ENCODE measurements around the gene TSPAN31.
A peak's percentile ranks its signal among the peaks of the same experiment; 100 is the strongest.

The TSPAN31 gene

DNA sequence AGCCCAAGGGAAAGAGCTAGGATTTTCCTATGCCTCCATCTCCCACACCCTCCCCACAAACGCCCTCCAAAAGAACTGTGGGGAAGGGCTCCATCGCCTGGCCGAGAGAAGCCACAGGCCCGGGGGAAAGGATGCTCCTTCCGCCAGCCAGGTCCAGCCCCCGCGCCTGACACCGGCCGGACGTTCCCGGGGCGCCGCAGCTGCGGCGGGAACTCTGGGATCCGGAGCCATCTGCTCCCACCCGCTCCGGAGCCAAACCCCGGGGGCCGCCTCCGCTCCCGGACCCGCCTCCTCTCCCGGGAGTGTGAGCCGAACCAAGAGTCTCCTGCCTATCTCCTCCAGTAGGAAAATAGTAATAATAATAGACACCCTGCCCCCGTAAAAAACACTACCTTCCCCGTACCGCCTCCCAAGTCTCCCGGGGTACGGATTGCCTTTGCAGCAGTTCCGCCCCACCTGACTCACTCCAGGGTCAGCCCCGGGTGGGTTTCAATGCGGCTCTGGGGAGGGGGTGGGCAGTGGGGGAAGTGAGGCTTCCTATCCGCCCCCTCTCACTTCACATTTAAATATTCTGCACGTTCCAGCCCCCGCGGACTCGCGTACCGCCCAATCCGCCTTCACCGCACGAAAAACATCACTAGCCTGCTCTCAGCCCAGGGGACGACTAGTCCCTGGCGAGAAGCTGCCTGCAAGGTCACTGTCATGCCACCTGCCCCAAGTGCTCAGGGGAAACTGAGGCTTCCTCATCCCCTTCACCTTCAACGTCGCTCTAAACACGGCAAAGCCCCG, 8.7 kb upstream of the TSPAN31 start:
- no peak for DNase-seq (ENCODE audit: low read depth)

DNA sequence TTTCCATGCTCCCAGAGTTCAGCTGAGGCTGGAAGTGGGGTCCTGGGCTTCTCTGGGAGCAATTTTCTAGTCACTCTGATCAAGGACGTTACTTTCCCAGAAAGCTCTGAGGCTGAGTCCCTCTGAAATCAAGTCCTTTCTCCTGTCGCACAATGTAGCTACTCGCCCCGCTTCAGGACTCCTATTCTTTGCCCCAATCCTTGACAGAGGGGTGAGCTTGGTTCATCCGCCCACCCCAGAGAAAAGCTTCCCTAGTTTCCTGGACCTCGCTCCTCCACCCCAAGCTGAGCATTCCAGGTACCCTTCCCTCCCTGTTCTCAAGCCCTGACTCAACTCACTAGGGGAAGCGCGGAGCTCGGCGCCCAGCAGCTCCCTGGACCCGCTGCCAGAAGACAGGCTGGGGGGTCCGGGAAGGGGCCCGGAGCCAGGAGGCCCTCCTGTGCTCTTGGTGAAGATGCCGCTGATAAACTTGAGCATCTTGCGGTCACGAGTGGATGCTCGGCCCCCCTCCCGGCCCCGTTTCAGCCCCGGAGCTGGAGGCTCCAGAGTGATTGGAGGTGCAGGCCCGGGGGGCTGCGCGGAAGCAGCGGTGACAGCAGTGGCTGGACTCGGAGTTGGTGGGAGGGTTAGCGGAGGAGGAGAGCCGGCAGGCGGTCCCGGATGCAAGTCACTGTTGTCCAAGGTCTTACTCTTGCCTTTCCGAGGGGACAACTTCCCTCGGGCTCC, 7.9 kb upstream of the TSPAN31 start:
- DNase-seq (ENCODE audit: low read depth) = no peak

DNA sequence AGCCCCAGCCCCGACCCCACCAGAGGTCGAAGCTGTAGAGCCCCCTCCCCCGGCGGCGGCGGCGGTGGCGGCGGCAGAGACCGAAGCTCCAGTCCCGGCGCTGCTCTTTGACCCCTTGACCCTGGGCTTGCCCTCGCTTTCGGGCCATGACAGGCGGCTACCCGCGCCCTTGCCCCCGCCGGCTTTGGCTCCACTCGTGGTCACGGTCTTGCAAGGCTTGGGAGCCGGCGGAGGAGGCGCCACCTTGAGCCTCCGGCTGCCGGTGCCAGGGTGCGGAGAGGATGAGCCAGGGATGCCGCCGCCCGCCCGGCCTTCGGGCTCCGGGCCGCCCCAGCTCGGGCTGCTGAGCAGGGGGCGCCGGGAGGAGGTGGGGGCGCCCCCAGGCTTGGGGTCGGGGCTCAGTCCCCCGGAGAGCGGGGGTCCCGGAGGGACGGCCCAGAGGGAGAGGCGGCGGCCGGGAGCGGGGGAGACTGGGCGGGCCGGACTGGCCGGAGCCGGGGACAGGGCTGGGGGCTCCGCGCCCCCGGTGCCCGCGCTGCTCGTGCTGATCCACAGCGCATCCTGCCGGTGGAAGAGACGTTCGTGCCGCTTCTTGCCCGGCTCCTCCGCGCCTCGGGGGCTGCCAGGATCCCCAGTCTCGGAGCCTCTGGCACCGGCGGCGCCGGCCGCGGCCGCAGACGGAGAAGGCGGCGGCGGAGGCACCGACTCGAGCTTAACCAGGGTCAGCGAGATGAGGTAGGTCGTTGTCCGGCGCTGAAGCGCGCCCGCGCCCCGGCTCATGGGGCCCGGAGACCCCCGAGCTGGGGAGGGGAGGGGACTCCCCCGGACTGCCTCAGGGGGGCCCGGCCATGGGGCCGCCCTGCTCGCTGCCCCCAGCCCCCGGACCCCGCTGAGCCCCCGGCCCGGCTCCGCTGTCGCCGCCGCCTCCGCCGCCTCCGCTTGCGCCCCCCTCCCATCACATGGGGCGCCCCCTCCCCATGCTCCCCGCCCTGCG, 7.1 kb upstream of the TSPAN31 start:
- no peak for DNase-seq (ENCODE audit: low read depth)

DNA sequence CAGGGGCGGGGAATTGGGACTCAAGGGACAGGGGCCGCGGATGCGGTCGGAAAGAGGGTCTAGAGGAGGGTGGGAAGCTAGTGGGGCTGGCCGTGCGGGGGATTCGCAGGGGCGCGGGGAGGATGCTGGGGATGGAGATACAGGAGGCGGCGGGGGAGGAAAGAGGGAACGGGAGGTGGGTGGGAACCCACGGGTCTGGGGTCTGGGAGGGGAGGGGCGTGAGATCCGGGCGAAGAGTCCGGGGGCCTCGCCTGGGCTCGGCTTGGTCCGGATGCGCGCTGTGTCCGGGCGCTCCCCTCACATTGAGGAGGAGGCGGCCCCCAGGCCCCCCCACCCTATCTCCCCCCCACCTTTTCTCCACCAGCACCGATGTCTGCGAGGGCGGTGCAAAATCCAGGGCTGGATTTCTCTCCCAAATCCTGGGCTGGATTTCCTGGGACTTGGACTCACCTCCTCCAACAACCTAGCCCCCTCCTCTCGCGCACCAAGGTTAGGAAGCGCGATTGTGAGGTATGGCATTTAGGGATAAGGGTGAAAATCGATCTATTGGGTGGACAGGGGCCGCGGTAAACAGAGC, 6.1 kb upstream of the TSPAN31 start, which contains the start of gene AGAP2:
Gene AGAP2 (minus strand): TSS at position 82 of the 577 bp plus-strand sequence. CDS start 496 bp downstream, outside the sequence.
- DNase-seq (ENCODE audit: low read depth) = no peak

DNA sequence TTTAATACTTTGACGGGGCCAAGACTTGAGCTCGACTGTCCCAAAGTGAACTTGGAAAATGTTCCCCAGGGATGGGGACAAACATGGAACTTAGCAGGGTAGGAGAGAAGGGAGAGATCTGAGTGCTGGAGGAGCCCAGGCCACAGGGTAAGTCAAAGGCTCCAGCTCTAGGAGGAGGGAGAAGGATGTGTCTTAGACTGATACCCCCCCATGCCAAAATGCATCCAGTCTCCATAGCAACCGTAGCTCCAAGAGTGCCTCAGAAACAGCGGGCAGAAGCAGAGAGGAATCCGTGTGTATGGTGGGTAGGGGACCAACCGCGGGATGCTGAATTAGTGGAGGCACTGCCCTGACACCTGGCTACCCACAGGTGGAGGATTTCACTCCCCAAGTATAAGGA, 5.5 kb upstream of the TSPAN31 start:
- no peak for DNase-seq (ENCODE audit: low read depth)

DNA sequence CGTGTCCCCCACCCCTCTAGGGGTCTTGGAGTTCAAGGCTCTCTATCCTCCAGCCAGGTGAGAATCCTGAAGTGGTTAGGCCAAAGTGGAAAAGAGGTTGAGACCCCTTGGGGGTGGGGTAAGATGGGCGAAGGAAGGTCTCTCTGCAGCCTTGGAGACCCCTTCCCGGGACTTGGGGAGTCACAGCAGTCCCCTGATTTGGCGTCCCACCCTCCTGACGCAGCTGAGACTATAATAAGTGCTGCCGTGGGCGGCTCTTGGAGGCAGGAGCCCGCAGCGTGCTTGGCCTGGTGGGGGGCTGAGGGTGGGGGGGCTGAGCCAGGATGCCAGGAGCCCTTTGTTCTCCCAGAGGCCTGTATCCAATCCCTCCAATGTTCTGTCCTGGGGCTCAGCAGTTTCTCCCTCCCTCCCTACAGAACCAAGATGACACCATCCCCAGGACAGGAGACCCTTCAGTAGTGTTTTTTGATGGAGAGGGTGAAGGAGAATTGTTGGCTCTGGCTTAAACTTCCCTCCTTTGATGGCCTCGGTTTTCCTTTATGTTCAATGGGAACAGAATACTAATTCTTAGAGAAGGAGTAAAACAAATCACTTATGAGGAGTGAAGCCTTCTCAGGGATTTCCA, 4.8 kb upstream of the TSPAN31 start:
- DNase-seq (ENCODE audit: low read depth) = no peak

DNA sequence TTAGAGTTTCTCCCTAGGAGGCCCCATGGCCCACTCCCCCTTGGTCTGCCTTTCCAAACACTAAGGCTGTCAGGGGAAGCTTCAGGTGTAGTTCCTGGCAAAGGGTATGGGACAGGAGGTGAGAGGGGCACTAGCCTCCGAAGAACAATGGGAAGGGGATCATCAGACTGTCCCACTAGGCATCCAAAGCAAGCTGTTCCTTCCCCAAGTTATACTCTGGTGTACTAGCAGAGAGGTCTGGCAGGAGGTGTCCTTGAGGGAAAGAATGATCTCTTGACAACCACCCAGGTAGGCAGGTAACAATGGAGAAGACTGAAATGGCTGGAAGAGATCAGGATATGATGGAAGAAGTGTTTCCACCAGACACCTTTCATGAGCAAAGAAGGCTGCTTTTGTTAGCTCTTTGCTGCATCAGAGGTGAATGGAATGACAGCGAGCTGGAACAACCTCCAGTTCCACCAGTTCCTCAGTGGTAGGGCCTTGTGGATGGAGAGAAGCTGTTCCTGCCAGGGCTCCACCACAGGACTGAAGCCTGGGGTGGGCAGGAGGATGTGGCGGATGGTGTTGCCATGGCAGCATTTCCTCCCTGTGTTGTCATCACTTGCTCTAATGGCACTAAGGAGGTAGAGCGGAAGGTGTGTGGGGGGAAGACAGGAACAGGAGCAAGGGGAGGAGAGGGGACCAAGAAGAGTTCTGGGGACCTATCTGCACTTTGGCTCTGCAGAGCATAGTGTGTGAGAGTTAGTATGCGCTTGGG, 4.0 kb upstream of the TSPAN31 start:
- DNase-seq (ENCODE audit: low read depth) = no peak

DNA sequence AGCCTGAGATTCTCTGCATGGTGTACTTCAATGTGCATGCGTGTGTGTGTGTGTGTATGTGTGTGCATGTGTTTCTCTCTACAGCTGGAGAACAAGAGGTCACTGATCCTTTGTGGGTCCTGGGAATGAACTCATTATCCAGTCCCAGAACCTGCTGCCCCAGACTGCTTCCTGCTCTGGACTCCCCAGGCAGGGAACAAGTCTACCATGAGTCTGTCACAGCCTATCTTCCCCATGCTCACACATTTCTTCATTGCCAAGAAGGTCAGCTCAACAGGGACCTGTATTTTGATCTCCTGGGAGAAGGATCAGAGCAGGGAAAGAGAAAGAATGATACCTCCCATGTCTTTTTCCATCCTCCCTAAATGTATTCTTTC, 3.4 kb upstream of the TSPAN31 start:
- no peak for DNase-seq (ENCODE audit: low read depth)

DNA sequence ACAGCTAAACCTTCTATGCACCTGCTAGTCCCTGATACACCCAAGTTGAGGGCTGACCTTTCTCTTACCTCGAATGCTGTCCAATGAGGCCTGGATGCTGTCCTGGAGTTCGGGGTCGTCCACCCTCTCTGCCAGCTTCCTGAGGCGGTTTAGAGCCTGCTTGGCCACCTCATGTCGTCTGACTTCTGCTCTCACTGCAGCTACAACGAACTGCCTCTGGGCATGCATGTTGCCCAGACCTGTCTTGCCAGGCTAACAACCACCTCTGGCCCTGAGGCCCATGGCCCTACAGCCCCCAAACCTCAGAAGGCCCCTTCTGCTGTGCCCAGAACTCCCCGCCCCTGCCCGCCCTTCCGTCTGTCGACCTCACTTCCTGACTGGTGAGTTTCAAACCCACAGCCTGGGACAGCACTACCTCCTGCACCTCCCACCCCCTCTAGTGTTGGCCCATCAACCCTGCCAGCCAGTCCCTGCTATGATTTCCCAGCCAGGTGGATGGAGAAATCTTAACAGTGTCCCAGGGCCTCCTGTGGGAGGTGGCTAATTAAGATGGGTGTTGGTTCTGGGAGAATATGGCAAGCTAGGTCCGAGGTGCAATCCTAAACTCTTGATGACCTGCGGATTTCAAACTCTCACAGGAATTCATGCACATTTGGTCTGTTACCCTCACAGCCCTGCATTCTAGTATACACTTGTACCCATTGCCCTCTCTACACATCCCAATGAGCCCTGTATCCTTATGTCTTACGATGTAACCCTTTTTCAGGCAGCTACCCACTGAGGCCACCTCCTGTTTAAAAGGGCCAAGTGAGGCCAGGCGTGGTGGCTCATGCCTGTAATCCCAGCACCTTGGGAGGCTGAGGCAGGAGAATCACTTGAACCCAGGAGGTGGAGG, 2.7 kb upstream of the TSPAN31 start:
- DNase-seq (ENCODE audit: low read depth) = no peak

DNA sequence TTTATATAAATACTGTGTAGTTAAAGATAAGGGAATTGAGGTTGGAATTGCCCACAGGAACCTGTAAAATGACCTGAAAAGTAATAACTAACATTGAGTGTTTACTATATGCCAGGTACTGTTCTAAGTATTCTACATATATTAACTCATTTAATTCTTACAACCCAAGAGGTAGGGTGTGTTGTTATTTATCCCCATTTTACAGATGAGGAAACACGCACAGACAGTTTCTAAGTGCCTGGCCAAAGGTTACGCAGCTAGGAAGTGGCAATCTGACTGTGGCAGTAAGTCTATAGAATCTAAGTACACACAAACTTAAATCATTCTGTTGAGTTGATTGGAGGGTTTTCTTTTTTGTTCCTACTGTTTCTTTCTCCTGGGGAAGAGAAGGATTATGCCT, 1.1 kb upstream of the TSPAN31 start:
- DNase-seq (ENCODE audit: low read depth) = no peak

DNA sequence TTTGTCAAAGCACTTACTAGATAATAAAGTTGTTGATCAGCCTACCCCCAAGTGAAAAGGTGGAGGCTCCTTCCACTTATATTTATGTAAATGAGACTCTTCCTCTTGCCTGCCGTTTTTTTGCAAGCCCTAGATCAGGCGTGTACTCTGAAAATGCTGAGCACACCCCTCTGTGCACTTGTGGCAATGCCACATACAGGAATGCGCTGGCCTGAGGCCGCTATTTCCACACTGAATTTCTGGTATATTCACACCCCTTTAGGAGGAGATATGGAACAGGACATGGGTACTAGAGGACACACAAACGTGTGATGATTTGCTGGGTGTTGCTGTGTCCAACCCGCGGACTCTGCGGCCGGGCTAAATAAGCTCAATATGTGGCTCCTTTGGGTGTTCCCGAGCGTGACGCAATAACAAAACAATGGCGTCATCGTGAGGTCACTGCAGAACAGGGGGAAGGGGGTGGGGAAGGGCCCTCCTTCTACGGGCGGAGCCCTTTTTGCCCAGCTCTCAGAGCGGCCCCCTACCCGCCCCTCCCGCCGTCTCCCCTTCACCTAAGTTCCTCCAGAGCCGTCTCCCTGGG, 554 bp upstream of the TSPAN31 start:
- DNase-seq (ENCODE audit: low read depth) = peak; percentile 26

DNA sequence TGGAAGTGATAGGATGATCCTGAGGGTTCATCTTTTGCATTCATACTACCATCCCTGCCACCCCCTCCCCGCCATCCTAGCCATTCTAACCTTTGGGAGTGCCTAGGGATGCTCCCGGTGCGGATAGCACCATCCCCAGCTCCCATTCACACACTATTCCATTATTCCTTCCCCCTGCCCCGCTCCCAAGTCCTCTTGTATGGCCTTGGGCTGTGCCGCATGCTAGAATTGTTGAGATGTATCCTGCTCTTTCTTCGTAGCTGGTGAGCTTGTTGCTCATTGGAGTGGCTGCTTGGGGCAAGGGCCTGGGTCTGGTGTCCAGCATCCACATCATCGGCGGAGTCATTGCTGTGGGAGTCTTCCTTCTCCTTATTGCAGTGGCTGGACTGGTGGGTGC, 644 bp downstream of the TSPAN31 start:
- no peak for DNase-seq (ENCODE audit: low read depth)

DNA sequence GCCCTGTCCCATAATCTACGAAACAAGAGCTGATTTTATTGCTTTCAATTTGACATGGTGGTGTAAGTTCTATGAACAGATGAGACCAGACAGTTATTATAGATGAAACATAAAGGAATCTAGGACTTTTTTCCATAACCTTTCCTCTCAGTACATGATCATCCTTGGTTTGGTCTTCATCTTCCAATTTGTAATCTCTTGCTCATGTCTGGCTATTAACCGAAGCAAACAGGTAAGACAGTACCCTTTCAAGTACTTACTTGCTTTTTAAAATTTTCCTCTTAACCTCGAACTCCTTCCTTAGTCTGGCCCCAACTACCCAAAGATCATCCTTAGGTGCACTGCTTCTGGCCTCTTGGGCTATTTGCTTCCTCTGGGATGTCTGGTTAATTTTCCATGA, 1.2 kb downstream of the TSPAN31 start:
- DNase-seq (ENCODE audit: low read depth) = no peak

DNA sequence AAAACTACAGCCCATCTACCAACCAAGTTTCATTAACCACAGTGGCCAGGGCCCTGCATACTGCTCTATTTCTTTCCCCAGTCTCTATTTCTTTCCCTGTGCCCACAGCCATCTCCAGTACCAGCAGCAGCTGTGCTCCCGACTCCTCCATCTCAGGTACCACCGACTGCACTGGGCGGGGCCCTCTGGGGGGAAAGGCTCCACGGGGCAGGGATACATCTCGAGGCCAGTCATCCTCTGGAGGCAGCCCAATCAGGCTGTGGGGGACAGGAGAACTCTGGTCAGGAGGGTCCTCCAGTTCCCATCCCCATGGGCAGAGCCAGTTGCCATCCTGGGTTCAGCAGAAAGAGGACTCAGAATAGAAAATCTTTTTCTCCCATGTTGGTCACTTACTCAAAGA, 4.2 kb downstream of the TSPAN31 start:
- DNase-seq (ENCODE audit: low read depth) = no peak

DNA sequence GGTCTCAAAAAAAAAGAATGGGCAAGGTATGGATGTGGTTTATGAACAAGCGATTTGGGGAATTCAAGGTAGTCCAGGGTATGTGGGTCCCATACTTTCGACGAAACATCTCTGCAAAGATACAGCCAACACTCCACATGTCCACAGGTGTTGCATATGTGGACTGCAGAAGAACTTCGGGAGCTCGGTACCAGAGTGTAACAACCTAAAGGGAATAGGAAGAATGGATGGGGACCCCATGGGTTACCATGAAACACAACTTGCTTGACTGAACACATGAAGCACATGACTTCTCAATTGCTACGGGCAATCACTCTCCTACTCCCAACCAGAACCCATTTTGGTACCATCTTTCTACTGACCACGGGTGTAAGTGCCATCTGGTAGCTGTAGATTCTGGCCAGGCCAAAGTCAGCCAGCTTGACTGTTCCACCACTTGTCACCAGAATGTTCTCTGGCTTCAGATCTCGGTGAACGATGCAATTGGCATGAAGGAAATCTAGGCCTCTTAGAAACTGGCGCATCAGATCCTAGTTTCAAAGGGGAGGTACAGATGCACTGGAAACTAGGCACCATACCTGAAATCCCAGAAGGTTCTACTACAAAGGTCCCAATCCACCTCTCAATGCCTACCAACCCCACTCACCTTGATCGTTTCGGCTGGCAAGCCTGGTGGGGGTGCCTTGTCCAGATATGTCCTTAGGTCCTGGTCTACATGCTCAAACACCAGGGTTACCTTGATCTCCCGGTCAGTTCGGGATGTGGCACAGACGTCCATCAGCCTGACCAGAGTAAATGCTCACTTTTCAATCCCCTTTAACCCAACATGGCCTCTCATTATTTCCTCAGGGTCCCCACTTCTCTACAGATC, 6.0 kb downstream of the TSPAN31 start:
- no peak for DNase-seq (ENCODE audit: low read depth)

DNA sequence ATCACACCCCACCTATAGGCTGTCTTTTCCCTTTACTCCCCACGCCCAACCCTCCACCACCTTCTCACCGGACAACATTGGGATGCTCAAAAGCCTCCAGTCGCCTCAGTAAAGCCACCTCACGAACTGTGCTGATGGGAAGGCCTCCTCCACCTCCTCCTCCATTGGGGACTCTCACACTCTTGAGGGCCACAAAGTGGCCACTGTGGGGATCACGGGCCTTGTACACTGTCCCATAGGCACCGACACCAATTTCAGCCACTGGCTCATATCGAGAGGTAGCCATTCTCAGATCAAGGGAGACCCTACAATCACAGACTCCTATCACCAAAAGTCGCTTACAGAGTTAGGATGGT, 6.6 kb downstream of the TSPAN31 start:
- DNase-seq (ENCODE audit: low read depth) = no peak

DNA sequence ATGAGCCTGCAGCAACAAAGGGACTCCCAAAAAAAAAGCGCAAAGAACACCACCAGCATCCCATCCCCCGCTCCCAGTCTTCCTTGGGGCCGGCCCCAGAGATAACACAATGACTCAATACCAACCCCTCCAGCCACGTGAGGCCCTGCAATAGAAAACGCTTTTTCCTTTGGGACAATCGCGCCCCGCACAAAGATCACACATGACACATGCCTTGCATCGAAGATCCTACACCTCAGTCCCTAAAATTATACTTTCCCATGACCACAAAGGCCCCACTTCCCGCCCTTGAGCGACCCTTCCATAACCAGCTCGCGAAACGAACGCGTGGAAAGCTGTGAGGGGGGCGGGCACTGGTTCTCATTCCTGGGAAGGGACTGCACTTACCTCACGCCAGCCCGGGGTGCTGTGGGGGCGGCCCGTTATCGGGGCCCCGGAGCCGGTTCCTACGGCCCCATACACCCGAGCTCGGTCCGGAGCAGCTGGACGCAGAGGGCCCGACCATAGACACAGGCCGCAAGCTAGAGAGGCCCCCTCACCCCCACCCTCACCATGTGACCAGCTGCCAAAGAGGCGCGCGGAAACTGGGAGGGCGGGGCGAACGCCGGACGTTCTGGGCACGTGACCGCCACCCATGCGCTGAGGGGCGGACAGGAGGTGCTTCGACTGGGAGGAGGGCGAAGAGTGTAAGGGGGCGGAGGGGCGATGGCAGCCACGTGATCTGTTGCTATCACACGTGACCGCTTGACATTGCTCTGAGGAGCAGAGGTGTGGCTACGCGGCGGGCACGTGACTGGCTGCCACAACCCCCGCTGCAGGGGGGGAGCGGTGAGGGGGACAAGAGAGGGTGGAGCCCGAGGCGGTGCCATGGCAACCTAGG, 7.2 kb downstream of the TSPAN31 start, which contains the start of gene CDK4:
Gene CDK4 (minus strand): TSS at position 523 of the 880 bp plus-strand sequence. CDS start 593 bp downstream, outside the sequence.
- peak; percentile 99 for DNase-seq (ENCODE audit: low read depth)
